ENCODE data around the gene LEF1.

LEF1 gene

DNA sequence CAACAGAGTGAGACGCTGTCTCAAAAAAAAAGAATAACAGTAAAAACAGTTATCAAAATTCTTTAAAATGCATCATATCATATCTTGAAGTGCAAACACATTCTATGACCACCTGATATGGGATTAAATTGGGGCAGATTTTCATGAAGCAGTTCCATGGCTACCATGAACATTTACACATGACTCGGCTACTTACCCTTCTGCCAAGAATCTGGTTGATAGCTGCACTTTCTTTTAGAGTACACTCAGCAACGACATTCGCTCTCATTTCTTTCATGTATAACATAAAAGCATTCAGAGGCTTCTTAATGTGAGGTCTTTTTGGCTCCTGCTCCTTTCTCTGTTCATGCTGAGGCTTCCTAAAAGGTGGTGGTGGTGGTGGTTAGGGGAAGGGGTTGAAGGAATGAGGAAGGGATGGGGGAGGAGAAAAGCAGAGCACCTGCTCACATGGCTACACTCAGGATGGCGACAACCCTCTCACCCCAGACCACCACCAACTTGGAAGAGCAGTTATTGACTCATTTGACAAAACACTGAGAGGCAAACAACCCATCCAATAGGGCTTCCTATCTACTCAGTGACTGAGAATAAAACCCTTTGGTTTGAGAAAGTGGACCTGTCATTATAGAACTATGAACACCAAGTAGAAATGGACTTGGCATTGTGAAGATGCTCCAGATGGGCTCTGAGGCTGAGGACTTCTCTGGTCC lies 90.6 kb downstream of the LEF1 start:
- Histone ChIP-seq H3K4me1 (ENCODE audit: control insufficient read depth in 1 of 2, insufficient read depth in 2 of 2, low read length in 2 of 2) (no peaks in the 10 kb centered on the region), H3K9ac (ENCODE audit: low read depth in 1 of 2, low read length in 2 of 2) (no peak overlapping the region), H3K36me3 (ENCODE audit: control insufficient read depth in 1 of 2, insufficient read depth in 2 of 2, low read length in 2 of 2) (no peaks in the 10 kb centered on the region), H3K27me3 (ENCODE audit: control insufficient read depth in 1 of 2, insufficient read depth in 2 of 2, low read length in 2 of 2) (no peaks in the 10 kb centered on the region), H3K4me3 (ENCODE audit: low read depth in 1 of 2, low read length in 2 of 2) (no peak overlapping the region), H3K27ac (ENCODE audit: low read depth, low read length) (no peak overlapping the region), H3K9me3 (ENCODE audit: control insufficient read depth in 1 of 2, low read length in 2 of 2) (no peaks in the 10 kb centered on the region)

DNA sequence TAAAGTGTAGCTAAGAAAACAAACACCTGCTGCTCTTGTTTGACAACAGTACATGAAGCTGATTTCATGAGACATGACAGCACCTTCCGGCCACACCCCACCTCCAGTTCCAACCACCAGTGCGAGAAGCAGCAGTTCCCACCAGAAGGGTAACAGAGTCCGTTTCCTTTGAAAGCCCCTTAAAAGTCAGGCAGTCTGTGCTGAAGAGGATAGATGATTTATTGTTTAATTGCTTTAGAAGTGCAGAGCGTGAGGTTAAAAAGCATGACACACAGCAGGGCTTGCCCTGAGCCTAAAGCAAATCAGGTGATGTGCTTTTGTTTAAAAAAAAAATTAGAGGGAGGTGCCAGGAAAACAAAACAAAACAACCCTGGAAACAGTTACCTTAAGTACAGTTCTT lies 96.4 kb downstream of the LEF1 start:
- no peaks in the 10 kb centered on the region for H3K27me3 ChIP-seq (ENCODE audit: control insufficient read depth in 1 of 2, insufficient read depth in 2 of 2, low read length in 2 of 2)
- H3K4me3 ChIP-seq (ENCODE audit: low read depth in 1 of 2, low read length in 2 of 2) = no peak overlapping the region
- H3K9ac ChIP-seq (ENCODE audit: low read depth in 1 of 2, low read length in 2 of 2) = no peak overlapping the region
- peaks cover 0 to 4% of the 10 kb centered on the region in 2 donors for H3K4me1 ChIP-seq (ENCODE audit: control insufficient read depth in 1 of 2, insufficient read depth in 2 of 2, low read length in 2 of 2)
- no peaks in the 10 kb centered on the region for H3K9me3 ChIP-seq (ENCODE audit: control insufficient read depth in 1 of 2, low read length in 2 of 2)
- no peaks in the 10 kb centered on the region for H3K36me3 ChIP-seq (ENCODE audit: control insufficient read depth in 1 of 2, insufficient read depth in 2 of 2, low read length in 2 of 2)
- H3K27ac ChIP-seq (ENCODE audit: low read depth, low read length) = no peak overlapping the region

GRCh38 chr4:108070775-108071174 lies 98.0 kb downstream of the LEF1 start:
- Histone ChIP-seq H3K9ac (ENCODE audit: low read depth in 1 of 2, low read length in 2 of 2) (no peak overlapping the region), H3K36me3 (ENCODE audit: control insufficient read depth in 1 of 2, insufficient read depth in 2 of 2, low read length in 2 of 2) (no peaks in the 10 kb centered on the region), H3K27me3 (ENCODE audit: control insufficient read depth in 1 of 2, insufficient read depth in 2 of 2, low read length in 2 of 2) (no peaks in the 10 kb centered on the region), H3K4me1 (ENCODE audit: control insufficient read depth in 1 of 2, insufficient read depth in 2 of 2, low read length in 2 of 2) (peaks cover 0 to 4% of the 10 kb centered on the region in 2 donors), H3K4me3 (ENCODE audit: low read depth in 1 of 2, low read length in 2 of 2) (no peak overlapping the region), H3K9me3 (ENCODE audit: control insufficient read depth in 1 of 2, low read length in 2 of 2) (no peaks in the 10 kb centered on the region), H3K27ac (ENCODE audit: low read depth, low read length) (no peak overlapping the region)

- H3K36me3 ChIP-seq (ENCODE audit: control insufficient read depth in 1 of 2, insufficient read depth in 2 of 2, low read length in 2 of 2) = no peaks in the 10 kb centered on the region
- H3K4me1 ChIP-seq (ENCODE audit: control insufficient read depth in 1 of 2, insufficient read depth in 2 of 2, low read length in 2 of 2) = peaks cover 0 to 4% of the 10 kb centered on the region in 2 donors
- H3K4me3 ChIP-seq (ENCODE audit: low read depth in 1 of 2, low read length in 2 of 2) = no peak overlapping the region
- H3K9me3 ChIP-seq (ENCODE audit: control insufficient read depth in 1 of 2, low read length in 2 of 2) = no peaks in the 10 kb centered on the region
- H3K27me3 ChIP-seq (ENCODE audit: control insufficient read depth in 1 of 2, insufficient read depth in 2 of 2, low read length in 2 of 2) = no peaks in the 10 kb centered on the region
- H3K27ac ChIP-seq (ENCODE audit: low read depth, low read length) = no peak overlapping the region
- no peak overlapping the region for H3K9ac ChIP-seq (ENCODE audit: low read depth in 1 of 2, low read length in 2 of 2)
Observed at GRCh38 chr4:108068442-108068841, 100.3 kb downstream of the LEF1 start.

DNA sequence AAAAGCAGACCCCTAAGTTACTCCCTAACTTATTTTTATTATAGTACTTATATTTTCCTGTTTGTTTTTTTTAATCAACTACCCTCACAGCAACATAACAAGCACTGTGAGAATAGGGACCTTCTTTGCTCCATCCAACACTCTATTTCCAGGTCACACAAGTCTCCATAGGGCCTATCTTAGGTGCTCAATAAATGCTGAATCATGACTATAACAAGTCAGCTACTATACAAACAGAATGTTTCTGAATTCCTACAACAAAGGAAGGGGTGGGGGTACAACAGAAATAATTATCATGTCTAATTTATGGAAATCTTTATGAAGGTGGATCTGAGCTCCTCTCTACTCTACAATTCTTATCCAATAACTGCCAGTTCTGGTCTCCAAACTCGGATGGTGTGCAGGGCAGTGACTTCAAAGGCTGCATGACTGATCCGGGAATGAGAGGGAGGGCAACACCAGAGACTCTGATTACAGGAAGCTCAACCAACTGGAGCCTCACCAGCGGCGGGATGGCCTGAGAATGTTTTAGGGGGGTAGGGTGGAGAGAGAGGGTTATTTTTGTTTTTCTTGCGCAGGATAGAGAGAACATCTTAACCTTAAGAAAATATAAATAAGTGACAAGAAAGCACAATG lies 107.9 kb downstream of the LEF1 start:
- Histone ChIP-seq H3K27me3 (ENCODE audit: control insufficient read depth in 1 of 2, insufficient read depth in 2 of 2, low read length in 2 of 2) (no peaks in the 10 kb centered on the region), H3K9ac (ENCODE audit: low read depth in 1 of 2, low read length in 2 of 2) (no peak overlapping the region), H3K4me3 (ENCODE audit: low read depth in 1 of 2, low read length in 2 of 2) (no peak overlapping the region), H3K9me3 (ENCODE audit: control insufficient read depth in 1 of 2, low read length in 2 of 2) (no peaks in the 10 kb centered on the region), H3K27ac (ENCODE audit: low read depth, low read length) (no peak overlapping the region), H3K4me1 (ENCODE audit: control insufficient read depth in 1 of 2, insufficient read depth in 2 of 2, low read length in 2 of 2) (no peaks in the 10 kb centered on the region), H3K36me3 (ENCODE audit: control insufficient read depth in 1 of 2, insufficient read depth in 2 of 2, low read length in 2 of 2) (no peaks in the 10 kb centered on the region)

DNA sequence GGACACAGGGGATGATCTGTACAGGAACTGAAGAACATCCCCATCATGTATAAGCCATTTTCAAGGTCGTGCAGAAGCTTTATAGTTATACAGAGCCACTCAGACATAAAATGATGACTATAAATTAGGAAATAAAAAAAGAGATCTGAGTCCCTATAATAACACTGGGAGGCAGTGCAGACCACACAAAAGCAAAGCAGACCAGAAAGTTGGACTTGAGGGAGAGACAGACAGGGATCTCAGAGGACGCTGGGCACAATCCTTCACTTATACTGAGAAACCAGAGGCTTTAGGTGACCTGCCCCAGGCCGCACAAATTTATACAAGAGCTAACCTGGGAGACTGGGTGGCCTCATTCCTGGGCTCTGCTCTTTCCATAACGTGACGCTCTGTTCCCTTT lies 108.6 kb downstream of the LEF1 start:
- no peaks in the 10 kb centered on the region for H3K27me3 ChIP-seq (ENCODE audit: control insufficient read depth in 1 of 2, insufficient read depth in 2 of 2, low read length in 2 of 2)
- H3K4me3 ChIP-seq (ENCODE audit: low read depth in 1 of 2, low read length in 2 of 2) = no peak overlapping the region
- no peak overlapping the region for H3K27ac ChIP-seq (ENCODE audit: low read depth, low read length)
- no peak overlapping the region for H3K9ac ChIP-seq (ENCODE audit: low read depth in 1 of 2, low read length in 2 of 2)
- H3K4me1 ChIP-seq (ENCODE audit: control insufficient read depth in 1 of 2, insufficient read depth in 2 of 2, low read length in 2 of 2) = no peaks in the 10 kb centered on the region
- no peaks in the 10 kb centered on the region for H3K36me3 ChIP-seq (ENCODE audit: control insufficient read depth in 1 of 2, insufficient read depth in 2 of 2, low read length in 2 of 2)
- H3K9me3 ChIP-seq (ENCODE audit: control insufficient read depth in 1 of 2, low read length in 2 of 2) = no peaks in the 10 kb centered on the region

GRCh38 chr4:108058685-108059440 lies 109.9 kb downstream of the LEF1 start:
- Histone ChIP-seq H3K9ac (ENCODE audit: low read depth in 1 of 2, low read length in 2 of 2) (no peak overlapping the region), H3K4me3 (ENCODE audit: low read depth in 1 of 2, low read length in 2 of 2) (no peak overlapping the region), H3K27ac (ENCODE audit: low read depth, low read length) (no peak overlapping the region), H3K4me1 (ENCODE audit: control insufficient read depth in 1 of 2, insufficient read depth in 2 of 2, low read length in 2 of 2) (peaks cover 0 to 6% of the 10 kb centered on the region in 2 donors), H3K27me3 (ENCODE audit: control insufficient read depth in 1 of 2, insufficient read depth in 2 of 2, low read length in 2 of 2) (no peaks in the 10 kb centered on the region), H3K9me3 (ENCODE audit: control insufficient read depth in 1 of 2, low read length in 2 of 2) (no peaks in the 10 kb centered on the region), H3K36me3 (ENCODE audit: control insufficient read depth in 1 of 2, insufficient read depth in 2 of 2, low read length in 2 of 2) (no peaks in the 10 kb centered on the region)

DNA sequence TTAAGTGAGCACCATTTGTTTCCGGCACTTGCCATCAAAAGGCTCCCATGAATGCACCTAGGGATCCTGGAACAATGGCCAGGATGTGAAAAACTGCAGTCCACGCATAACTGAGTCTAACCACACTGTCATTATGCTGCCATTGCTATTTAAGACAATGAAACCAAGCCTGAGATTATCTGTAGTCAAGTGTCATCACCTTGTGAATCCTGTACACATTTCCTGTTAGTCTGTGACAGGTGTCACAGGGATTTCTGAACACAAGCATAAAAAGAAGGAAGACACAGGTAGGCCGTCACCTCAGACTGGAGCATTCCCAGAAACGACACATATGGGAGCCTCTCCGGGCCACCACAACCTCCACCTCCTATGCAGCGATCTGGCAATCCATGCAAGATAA lies 112.3 kb downstream of the LEF1 start:
- no peak overlapping the region for H3K9ac ChIP-seq (ENCODE audit: low read depth in 1 of 2, low read length in 2 of 2)
- no peaks in the 10 kb centered on the region for H3K27me3 ChIP-seq (ENCODE audit: control insufficient read depth in 1 of 2, insufficient read depth in 2 of 2, low read length in 2 of 2)
- H3K27ac ChIP-seq (ENCODE audit: low read depth, low read length) = no peak overlapping the region
- no peak overlapping the region for H3K4me3 ChIP-seq (ENCODE audit: low read depth in 1 of 2, low read length in 2 of 2)
- peaks cover 19 to 20% of the 10 kb centered on the region in 2 donors for H3K4me1 ChIP-seq (ENCODE audit: control insufficient read depth in 1 of 2, insufficient read depth in 2 of 2, low read length in 2 of 2)
- no peaks in the 10 kb centered on the region for H3K9me3 ChIP-seq (ENCODE audit: control insufficient read depth in 1 of 2, low read length in 2 of 2)
- no peaks in the 10 kb centered on the region for H3K36me3 ChIP-seq (ENCODE audit: control insufficient read depth in 1 of 2, insufficient read depth in 2 of 2, low read length in 2 of 2)

DNA sequence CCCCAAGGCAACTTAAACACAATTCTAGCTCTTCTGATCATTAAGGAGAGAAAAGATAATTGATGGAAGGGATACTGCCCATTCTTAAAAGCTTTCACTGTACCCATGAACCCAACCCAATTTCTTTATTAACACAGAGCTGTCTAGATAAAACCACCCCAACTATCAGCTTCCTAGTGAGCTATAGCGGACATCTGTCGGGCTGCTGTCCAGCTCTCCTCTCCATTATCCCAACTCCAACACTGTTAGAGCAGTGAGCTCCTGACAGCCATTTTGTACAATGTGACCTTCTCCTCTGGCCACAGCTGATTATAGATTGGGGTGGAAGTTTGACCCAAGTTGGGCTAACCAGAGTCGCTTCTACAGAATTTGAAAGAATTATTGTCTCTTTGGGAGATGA lies 112.9 kb downstream of the LEF1 start:
- H3K4me3 ChIP-seq (ENCODE audit: low read depth in 1 of 2, low read length in 2 of 2) = no peak overlapping the region
- H3K27ac ChIP-seq (ENCODE audit: low read depth, low read length) = no peak overlapping the region
- H3K4me1 ChIP-seq (ENCODE audit: control insufficient read depth in 1 of 2, insufficient read depth in 2 of 2, low read length in 2 of 2) = peaks cover 19 to 20% of the 10 kb centered on the region in 2 donors
- no peaks in the 10 kb centered on the region for H3K9me3 ChIP-seq (ENCODE audit: control insufficient read depth in 1 of 2, low read length in 2 of 2)
- H3K27me3 ChIP-seq (ENCODE audit: control insufficient read depth in 1 of 2, insufficient read depth in 2 of 2, low read length in 2 of 2) = no peaks in the 10 kb centered on the region
- no peaks in the 10 kb centered on the region for H3K36me3 ChIP-seq (ENCODE audit: control insufficient read depth in 1 of 2, insufficient read depth in 2 of 2, low read length in 2 of 2)
- H3K9ac ChIP-seq (ENCODE audit: low read depth in 1 of 2, low read length in 2 of 2) = no peak overlapping the region

DNA sequence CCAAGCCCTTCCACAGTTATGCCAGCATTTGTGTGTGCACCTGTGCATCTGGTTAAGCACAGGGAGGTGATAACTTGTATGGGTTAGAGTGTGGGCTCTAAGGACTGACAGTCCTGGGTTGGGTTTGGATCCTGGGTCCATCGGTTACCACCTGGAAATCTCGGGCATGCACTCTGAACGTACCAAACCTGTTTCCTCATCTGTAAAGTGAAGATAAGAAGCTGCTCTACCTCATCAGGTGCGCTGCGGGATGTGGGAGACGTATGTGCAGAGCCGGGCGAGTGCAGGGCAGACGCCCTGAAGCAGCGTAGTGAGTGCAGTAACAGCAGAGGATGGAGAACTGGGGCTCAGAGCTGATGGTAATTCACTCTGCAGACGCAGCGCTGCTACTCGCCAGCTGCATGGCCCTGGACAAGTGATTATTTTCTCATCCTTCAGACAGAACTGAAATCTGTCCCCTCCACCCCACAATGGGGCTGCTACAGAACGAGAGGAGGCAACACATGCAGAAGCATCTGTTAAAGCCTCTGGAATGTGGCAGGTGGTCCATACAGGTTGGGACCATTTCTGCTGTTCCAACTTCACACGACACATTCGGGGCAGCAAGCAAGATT lies 114.6 kb downstream of the LEF1 start:
- Histone ChIP-seq H3K9me3 (ENCODE audit: control insufficient read depth in 1 of 2, low read length in 2 of 2) (no peaks in the 10 kb centered on the region), H3K4me1 (ENCODE audit: control insufficient read depth in 1 of 2, insufficient read depth in 2 of 2, low read length in 2 of 2) (peaks cover 23 to 24% of the 10 kb centered on the region in 2 donors), H3K27ac (ENCODE audit: low read depth, low read length) (no peak overlapping the region), H3K4me3 (ENCODE audit: low read depth in 1 of 2, low read length in 2 of 2) (no peak overlapping the region), H3K9ac (ENCODE audit: low read depth in 1 of 2, low read length in 2 of 2) (no peak overlapping the region), H3K27me3 (ENCODE audit: control insufficient read depth in 1 of 2, insufficient read depth in 2 of 2, low read length in 2 of 2) (no peaks in the 10 kb centered on the region), H3K36me3 (ENCODE audit: control insufficient read depth in 1 of 2, insufficient read depth in 2 of 2, low read length in 2 of 2) (no peaks in the 10 kb centered on the region)

Measured in duodenal mucosa (tissue), 2 donors.